Duodenal mucosa (tissue), 2 donors: Measurements from ENCODE around the gene CSN2.
"Not testable (repeated sequence)": the region's sequence is repeated elsewhere in the genome, so short reads cannot be mapped to it uniquely, and the experiment has no call there.

ENCODE experiments used
- H3K27ac ChIP-seq: one replicate; pipeline ENCODE4 v1.7.0; 2013; ENCODE audit warnings: low read depth, low read length
- H3K27me3 ChIP-seq, 2 donors: one replicate each; pipeline ENCODE4 v1.7.0; 2013; ENCODE audit warnings: low read length in 2 of 2, control low read depth in 1 of 2; ENCODE audit not compliant: insufficient read depth in 2 of 2, control insufficient read depth in 1 of 2
- H3K36me3 ChIP-seq, 2 donors: one replicate each; pipeline ENCODE4 v1.7.0; 2013; ENCODE audit warnings: low read length in 2 of 2, control low read depth in 1 of 2; ENCODE audit not compliant: insufficient read depth in 2 of 2, control insufficient read depth in 1 of 2
- H3K4me1 ChIP-seq, 2 donors: one replicate each; pipeline ENCODE4 v1.7.0; 2013; ENCODE audit warnings: low read length in 2 of 2, control low read depth in 1 of 2; ENCODE audit not compliant: insufficient read depth in 2 of 2, control insufficient read depth in 1 of 2
- H3K4me3 ChIP-seq, 2 donors: one replicate each; pipeline ENCODE4 v1.7.0; 2013; ENCODE audit warnings: low read length in 2 of 2, low read depth in 1 of 2
- H3K9ac ChIP-seq, 2 donors: one replicate each; pipeline ENCODE4 v1.7.0; 2013; ENCODE audit warnings: low read length in 2 of 2, low read depth in 1 of 2
- H3K9me3 ChIP-seq, 2 donors: one replicate each; pipeline ENCODE4 v1.7.0; 2013; ENCODE audit warnings: low read length in 2 of 2, control low read depth in 1 of 2; ENCODE audit not compliant: control insufficient read depth in 1 of 2

CSN2 gene

GRCh38 chr4:69974631-69975030 is 9.1 kb upstream of the CSN2 start:
- Histone ChIP-seq H3K9ac (no peak overlapping the region), H3K4me3 (no peak overlapping the region), H3K36me3 (no peaks in the 10 kb centered on the region), H3K27me3 (no peaks in the 10 kb centered on the region), H3K27ac (no peak overlapping the region), H3K4me1 (no peaks in the 10 kb centered on the region), H3K9me3 (no peaks in the 10 kb centered on the region)

- Histone ChIP-seq H3K36me3 (no peaks in the 10 kb centered on the region), H3K4me3 (no peak overlapping the region), H3K4me1 (no peaks in the 10 kb centered on the region), H3K9ac (no peak overlapping the region), H3K27ac (no peak overlapping the region), H3K9me3 (no peaks in the 10 kb centered on the region), H3K27me3 (no peaks in the 10 kb centered on the region)
Measured at GRCh38 chr4:69970071-69970470, 4.5 kb upstream of the CSN2 start.

GRCh38 chr4:69957209-69957608 is 8.3 kb downstream of the CSN2 start:
- H3K4me3 ChIP-seq: no peak overlapping the region
- H3K4me1 ChIP-seq: no peaks in the 10 kb centered on the region
- no peak overlapping the region for H3K9ac ChIP-seq
- no peaks in the 10 kb centered on the region for H3K27me3 ChIP-seq
- H3K27ac ChIP-seq: no peak overlapping the region
- H3K9me3 ChIP-seq: no peaks in the 10 kb centered on the region
- H3K36me3 ChIP-seq: no peaks in the 10 kb centered on the region

GRCh38 chr4:69951602-69952001 is 13.9 kb downstream of the CSN2 start:
- Histone ChIP-seq H3K9me3 (no peaks in the 10 kb centered on the region), H3K27ac (no peak overlapping the region), H3K9ac (no peak overlapping the region), H3K36me3 (no peaks in the 10 kb centered on the region), H3K27me3 (no peaks in the 10 kb centered on the region), H3K4me3 (no peak overlapping the region), H3K4me1 (no peaks in the 10 kb centered on the region)

- Histone ChIP-seq H3K27me3 (no peaks in the 10 kb centered on the region), H3K36me3 (no peaks in the 10 kb centered on the region), H3K9me3 (no peaks in the 10 kb centered on the region), H3K9ac (no peak overlapping the region), H3K4me1 (no peaks in the 10 kb centered on the region), H3K27ac (no peak overlapping the region), H3K4me3 (no peak overlapping the region)
Measured at GRCh38 chr4:69936566-69936965, 29.0 kb downstream of the CSN2 start.

GRCh38 chr4:69934150-69934549 is 31.4 kb downstream of the CSN2 start:
- Histone ChIP-seq H3K27me3 (no peaks in the 10 kb centered on the region), H3K9me3 (no peaks in the 10 kb centered on the region), H3K4me1 (no peaks in the 10 kb centered on the region), H3K36me3 (no peaks in the 10 kb centered on the region), H3K9ac (no peak overlapping the region), H3K4me3 (no peak overlapping the region), H3K27ac (no peak overlapping the region)

GRCh38 chr4:69930768-69931167 is 34.8 kb downstream of the CSN2 start, which contains the start of gene CSN1S1:
Gene CSN1S1 (plus strand): TSS chr4:69931068. CDS start chr4:69932556, 1,488 bp downstream.
- Histone ChIP-seq H3K4me1 (no peaks in the 10 kb centered on the region), H3K4me3 (no peak within 1 kb of the TSS), H3K27me3 (no peaks in the 10 kb centered on the region), H3K9me3 (no peaks in the 10 kb centered on the region), H3K27ac (no peak within 1 kb of the TSS), H3K36me3 (no peaks in the 10 kb centered on the region), H3K9ac (no peak within 1 kb of the TSS)

GRCh38 chr4:69923782-69924410 is 41.6 kb downstream of the CSN2 start:
- H3K27ac ChIP-seq, H3K4me1 ChIP-seq, H3K9me3 ChIP-seq, H3K36me3 ChIP-seq, H3K9ac ChIP-seq, H3K27me3 ChIP-seq, H3K4me3 ChIP-seq: not testable (repeated sequence)

GRCh38 chr4:69920874-69921273 is 44.7 kb downstream of the CSN2 start:
- no peak overlapping the region for H3K27ac ChIP-seq
- H3K4me1 ChIP-seq: no peaks in the 10 kb centered on the region
- no peaks in the 10 kb centered on the region for H3K27me3 ChIP-seq
- H3K9me3 ChIP-seq: no peaks in the 10 kb centered on the region
- no peak overlapping the region for H3K9ac ChIP-seq
- no peak overlapping the region for H3K4me3 ChIP-seq
- H3K36me3 ChIP-seq: no peaks in the 10 kb centered on the region

- no peak overlapping the region for H3K4me3 ChIP-seq
- H3K9me3 ChIP-seq: no peaks in the 10 kb centered on the region
- no peaks in the 10 kb centered on the region for H3K27me3 ChIP-seq
- no peaks in the 10 kb centered on the region for H3K4me1 ChIP-seq
- H3K36me3 ChIP-seq: no peaks in the 10 kb centered on the region
- H3K27ac ChIP-seq: no peak overlapping the region
- H3K9ac ChIP-seq: no peak overlapping the region
Measured at GRCh38 chr4:69910016-69910782, 55.3 kb downstream of the CSN2 start.
